RWPE1 (cell line): Measurements from ENCODE around the gene ZNF133.

Experiments
- CTCF ChIA-PET: fragments of 350-600 bp; sonication (Branson Sonifier 250); formaldehyde crosslinking; extraction: SDS; loops from one replicate; lab custom pipeline; 2021; lab: Yijun Ruan, JAX
- POLR2A ChIA-PET: fragments of 400-600 bp; formaldehyde crosslinking; extraction: SDS; loops from one replicate; lab custom pipeline; 2020; ENCODE audit warnings: antibody characterized with exemption; ENCODE audit not compliant: low non-redundant PET; lab: Yijun Ruan, JAX
- DNase-seq: peaks from one replicate; pipeline ENCODE4 v3.0.0; 2012; ENCODE audit warnings: low spot score
- H3K27ac ChIP-seq: fragments of 450-650 bp; 2 replicates; pipeline ENCODE4 v1.5.1; 2017
- TF ChIP-seq, protein P1 (sequence below): fragments of 450-650 bp; conservative IDR thresholded peaks from 2 replicates; pipeline ENCODE4 v1.5.1; 2017; ENCODE audit warnings: low read depth, mild to moderate bottlenecking

ZNF133 gene

GRCh38 chr20:18362916-18363315 lies 74.6 kb downstream of the ZNF133 start:
- DNase-seq = no peak
- ChIA-PET CTCF (interaction anchor here (0.7 kb wide), 1 partner anchor 1668 kb away, joined by 3 read pairs; no protein-coding TSS in a partner anchor), POLR2A (no interaction called here)
- TF ChIP-seq, protein P1, sequence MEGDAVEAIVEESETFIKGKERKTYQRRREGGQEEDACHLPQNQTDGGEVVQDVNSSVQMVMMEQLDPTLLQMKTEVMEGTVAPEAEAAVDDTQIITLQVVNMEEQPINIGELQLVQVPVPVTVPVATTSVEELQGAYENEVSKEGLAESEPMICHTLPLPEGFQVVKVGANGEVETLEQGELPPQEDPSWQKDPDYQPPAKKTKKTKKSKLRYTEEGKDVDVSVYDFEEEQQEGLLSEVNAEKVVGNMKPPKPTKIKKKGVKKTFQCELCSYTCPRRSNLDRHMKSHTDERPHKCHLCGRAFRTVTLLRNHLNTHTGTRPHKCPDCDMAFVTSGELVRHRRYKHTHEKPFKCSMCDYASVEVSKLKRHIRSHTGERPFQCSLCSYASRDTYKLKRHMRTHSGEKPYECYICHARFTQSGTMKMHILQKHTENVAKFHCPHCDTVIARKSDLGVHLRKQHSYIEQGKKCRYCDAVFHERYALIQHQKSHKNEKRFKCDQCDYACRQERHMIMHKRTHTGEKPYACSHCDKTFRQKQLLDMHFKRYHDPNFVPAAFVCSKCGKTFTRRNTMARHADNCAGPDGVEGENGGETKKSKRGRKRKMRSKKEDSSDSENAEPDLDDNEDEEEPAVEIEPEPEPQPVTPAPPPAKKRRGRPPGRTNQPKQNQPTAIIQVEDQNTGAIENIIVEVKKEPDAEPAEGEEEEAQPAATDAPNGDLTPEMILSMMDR = no peak
- no peak overlapping the region for H3K27ac ChIP-seq

DNA sequence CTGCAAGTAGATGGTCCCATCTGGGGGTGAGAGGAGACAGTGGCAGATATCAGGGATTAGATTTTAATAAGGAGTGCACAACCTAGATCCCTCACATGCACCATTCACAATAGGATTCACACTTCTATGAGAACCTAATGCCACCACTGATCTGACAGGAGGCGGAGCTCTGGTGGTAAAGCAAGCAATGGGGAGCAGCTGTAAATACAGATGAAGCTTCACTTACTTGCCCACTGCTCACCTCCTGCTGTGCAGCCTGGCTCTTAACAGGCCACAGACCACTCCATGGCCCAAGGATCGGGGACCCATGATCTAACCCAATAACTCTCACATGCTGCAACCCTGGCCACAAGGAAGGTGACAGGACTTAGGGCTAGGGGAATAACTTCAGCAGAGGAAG lies 75.4 kb downstream of the ZNF133 start:
- POLR2A ChIA-PET = no interaction called here
- CTCF ChIA-PET = interaction anchor here (0.7 kb wide), 1 partner anchor 1667 kb away, joined by 3 read pairs; no protein-coding TSS in a partner anchor
- TF ChIP-seq, protein P1 = no peak
- no peak overlapping the region for H3K27ac ChIP-seq
- DNase-seq = no peak

DNA sequence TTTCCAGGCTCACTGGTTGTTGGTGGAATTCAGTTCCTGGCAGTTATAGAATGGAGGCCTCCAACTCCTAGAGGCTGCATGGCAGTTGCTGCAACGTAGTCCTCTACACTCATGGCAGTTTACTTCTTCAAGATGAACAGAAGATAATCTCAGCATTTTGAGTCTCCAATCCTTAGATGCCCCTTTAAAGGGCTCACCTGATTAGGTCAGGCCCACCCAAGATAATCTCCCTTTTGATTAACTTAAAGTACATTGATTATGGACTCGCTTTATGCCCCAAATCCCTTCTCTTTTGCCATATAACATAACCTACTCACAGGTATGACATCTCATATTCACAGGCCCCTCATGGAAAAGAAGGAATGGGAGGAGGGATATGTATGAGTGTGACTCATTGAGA lies 76.4 kb downstream of the ZNF133 start:
- no peak for DNase-seq
- ChIA-PET CTCF (interaction anchor here (0.6 kb wide), 1 partner anchor 33 kb away, joined by 3 read pairs; no protein-coding TSS in a partner anchor), POLR2A (no interaction called here)
- no peak overlapping the region for H3K27ac ChIP-seq
- TF ChIP-seq, protein P1 = no peak
